Liver (tissue), 3 donors: ENCODE results near the gene TMEM163.

ENCODE experiments used
- CTCF ChIP-seq: fragments of 150-350 bp; IDR thresholded peaks from 2 replicates; pipeline ENCODE4 v1.5.1; 2017; ENCODE audit warnings: improper control_type of control experiment, low read depth, low read length; ENCODE audit not compliant: missing input control
- FOXA1 ChIP-seq: IDR thresholded peaks from 2 replicates; pipeline ENCODE4 v1.6.1; 2016; ENCODE audit warnings: antibody characterized with exemption
- GABPA ChIP-seq, 2 donors: IDR thresholded peaks in 1 of 2; conservative IDR thresholded peaks in 1 of 2; 2 replicates each; pipeline ENCODE4 v1.6.1; 2016; ENCODE audit warnings: antibody characterized with exemption in 2 of 2, mild to moderate bottlenecking in 1 of 2, moderate library complexity in 1 of 2
- HNF4A ChIP-seq, 2 donors: conservative IDR thresholded peaks; 2 replicates each; pipeline ENCODE4 v1.6.1; 2016; ENCODE audit warnings: antibody characterized with exemption in 2 of 2, mild to moderate bottlenecking in 2 of 2
- RAD21 ChIP-seq, 2 donors: IDR thresholded peaks; 2 replicates each; pipeline ENCODE4 v1.6.1; 2016; ENCODE audit warnings: antibody characterized with exemption in 2 of 2, mild to moderate bottlenecking in 2 of 2
- RXRA ChIP-seq, 2 donors: IDR thresholded peaks; 2 replicates each; pipeline ENCODE4 v1.6.1; 2017 to 2018; ENCODE audit warnings: antibody characterized with exemption in 2 of 2, mild to moderate bottlenecking in 1 of 2
- TAF1 ChIP-seq: conservative IDR thresholded peaks from 2 replicates; pipeline ENCODE4 v1.6.1; 2016; ENCODE audit warnings: antibody characterized with exemption, mild to moderate bottlenecking
- TF ChIP-seq, protein P1 (sequence below): IDR thresholded peaks from 2 replicates; pipeline ENCODE4 v1.6.1; 2016; ENCODE audit warnings: antibody characterized with exemption
- donor health status: healthy.
- donor health status: healthy.

DNA sequence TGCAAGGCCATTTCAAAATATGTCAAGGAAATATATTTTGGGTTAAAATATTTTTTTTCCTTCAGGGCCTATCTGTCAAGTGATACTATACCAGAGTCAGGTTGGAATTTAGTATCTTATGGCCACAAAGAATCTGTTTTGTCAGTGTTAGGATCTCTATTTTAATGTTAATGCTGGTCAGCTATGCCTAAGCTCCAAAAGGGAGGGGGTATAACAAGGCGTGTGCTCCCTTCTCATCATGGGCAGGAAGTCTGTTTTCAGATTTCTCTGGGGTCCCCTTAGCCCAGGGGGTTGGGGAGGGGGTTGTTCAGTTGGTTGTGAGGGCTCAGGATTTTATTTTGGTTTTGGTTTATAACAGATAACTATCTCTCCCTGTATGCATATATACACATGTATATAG lies 126.4 kb downstream of the TMEM163 start:
- TF ChIP-seq CTCF = no peak
- TF ChIP-seq RAD21 (IDR thresholded peaks at IDR 0.05) = no peak
- no peak for TF ChIP-seq FOXA1
- TF ChIP-seq HNF4A (conservative IDR thresholded peaks at IDR 0.05) = no peak
- TF ChIP-seq TAF1 = no peak
- TF ChIP-seq RXRA (IDR thresholded peaks at IDR 0.05) = no peak
- TF ChIP-seq, protein P1, sequence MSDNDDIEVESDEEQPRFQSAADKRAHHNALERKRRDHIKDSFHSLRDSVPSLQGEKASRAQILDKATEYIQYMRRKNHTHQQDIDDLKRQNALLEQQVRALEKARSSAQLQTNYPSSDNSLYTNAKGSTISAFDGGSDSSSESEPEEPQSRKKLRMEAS = no peak
- TF ChIP-seq GABPA (IDR thresholded peaks at IDR 0.05 in 1 of 2, conservative IDR thresholded peaks at IDR 0.05 in 1 of 2) = no peak
